ENCODE data around the gene CCR5AS.
A peak's percentile ranks its signal among the peaks of the same experiment; 100 is the strongest.

Gene CCR5AS

DNA sequence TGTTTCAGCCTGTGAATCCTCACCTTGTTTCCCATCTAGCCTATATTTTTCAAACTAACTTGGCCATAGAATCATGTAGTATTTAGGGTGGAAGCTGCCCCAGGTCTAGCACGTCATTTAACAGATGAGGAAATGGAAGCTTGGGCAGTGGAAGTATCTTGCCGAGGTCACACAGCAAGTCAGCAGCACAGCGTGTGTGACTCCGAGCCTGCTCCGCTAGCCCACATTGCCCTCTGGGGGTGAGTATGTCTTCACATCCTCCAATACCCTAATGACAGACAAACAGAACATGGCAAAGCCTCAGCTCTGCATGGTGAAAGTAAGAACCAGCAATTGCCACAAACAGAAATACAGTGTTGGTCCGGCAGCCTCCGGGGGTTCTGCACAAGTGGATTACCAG lies 38.3 kb downstream of the CCR5AS start:
- peak overlapping the region; percentile 69 for H3K27ac Mint-ChIP-seq
- H3K4me1 Mint-ChIP-seq (ENCODE audit: low read depth), result peaks cover 66% of the 10 kb centered on the region
- peaks cover 36% of the 10 kb centered on the region for H3K27me3 Mint-ChIP-seq
- peak; percentile 66 for DNase-seq
- H3K36me3 Mint-ChIP-seq (ENCODE audit: low read depth), result no peaks in the 10 kb centered on the region
- H3K9me3 Mint-ChIP-seq, result no peaks in the 10 kb centered on the region
- H3K4me3 Mint-ChIP-seq, result peak overlapping the region; percentile 16

DNA sequence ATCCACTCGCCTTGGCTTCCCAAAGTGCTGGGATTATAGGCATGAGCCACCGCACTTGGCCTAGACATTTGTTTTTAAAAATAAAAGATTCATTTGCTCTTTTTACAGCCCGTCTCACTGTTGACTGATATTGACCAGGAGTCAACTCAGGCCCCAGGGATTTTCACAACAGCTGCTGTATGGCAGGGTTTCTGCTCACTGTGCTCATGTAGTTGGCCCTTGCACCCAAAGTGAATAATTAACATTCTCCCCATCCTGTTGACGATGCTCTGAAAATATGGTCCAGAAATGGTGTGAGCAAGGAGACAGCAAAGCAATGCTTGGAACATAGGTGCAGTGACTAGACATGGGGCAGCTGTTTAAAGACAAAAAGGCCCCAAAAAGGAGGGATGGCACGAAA lies 39.1 kb downstream of the CCR5AS start:
- DNase-seq, result no peak
- H3K9me3 Mint-ChIP-seq, result no peaks in the 10 kb centered on the region
- H3K4me3 Mint-ChIP-seq, result no peak overlapping the region
- no peak overlapping the region for H3K27ac Mint-ChIP-seq
- H3K36me3 Mint-ChIP-seq (ENCODE audit: low read depth), result no peaks in the 10 kb centered on the region
- H3K27me3 Mint-ChIP-seq, result peaks cover 29% of the 10 kb centered on the region
- H3K4me1 Mint-ChIP-seq (ENCODE audit: low read depth), result peaks cover 62% of the 10 kb centered on the region

- Mint-ChIP-seq H3K4me3 (no peak overlapping the region), H3K4me1 (ENCODE audit: low read depth) (peaks cover 57% of the 10 kb centered on the region), H3K27ac (no peak overlapping the region), H3K27me3 (peaks cover 28% of the 10 kb centered on the region), H3K9me3 (no peaks in the 10 kb centered on the region), H3K36me3 (ENCODE audit: low read depth) (no peaks in the 10 kb centered on the region)
- DNase-seq, result no peak
Measured at GRCh38 chr3:46365737-46366524, 40.9 kb downstream of the CCR5AS start.

GRCh38 chr3:46365041-46365440 lies 41.8 kb downstream of the CCR5AS start:
- Mint-ChIP-seq H3K4me3 (no peak overlapping the region), H3K36me3 (ENCODE audit: low read depth) (no peaks in the 10 kb centered on the region), H3K9me3 (no peaks in the 10 kb centered on the region), H3K27ac (no peak overlapping the region), H3K4me1 (ENCODE audit: low read depth) (peaks cover 57% of the 10 kb centered on the region), H3K27me3 (peaks cover 28% of the 10 kb centered on the region)
- no peak for DNase-seq

DNA sequence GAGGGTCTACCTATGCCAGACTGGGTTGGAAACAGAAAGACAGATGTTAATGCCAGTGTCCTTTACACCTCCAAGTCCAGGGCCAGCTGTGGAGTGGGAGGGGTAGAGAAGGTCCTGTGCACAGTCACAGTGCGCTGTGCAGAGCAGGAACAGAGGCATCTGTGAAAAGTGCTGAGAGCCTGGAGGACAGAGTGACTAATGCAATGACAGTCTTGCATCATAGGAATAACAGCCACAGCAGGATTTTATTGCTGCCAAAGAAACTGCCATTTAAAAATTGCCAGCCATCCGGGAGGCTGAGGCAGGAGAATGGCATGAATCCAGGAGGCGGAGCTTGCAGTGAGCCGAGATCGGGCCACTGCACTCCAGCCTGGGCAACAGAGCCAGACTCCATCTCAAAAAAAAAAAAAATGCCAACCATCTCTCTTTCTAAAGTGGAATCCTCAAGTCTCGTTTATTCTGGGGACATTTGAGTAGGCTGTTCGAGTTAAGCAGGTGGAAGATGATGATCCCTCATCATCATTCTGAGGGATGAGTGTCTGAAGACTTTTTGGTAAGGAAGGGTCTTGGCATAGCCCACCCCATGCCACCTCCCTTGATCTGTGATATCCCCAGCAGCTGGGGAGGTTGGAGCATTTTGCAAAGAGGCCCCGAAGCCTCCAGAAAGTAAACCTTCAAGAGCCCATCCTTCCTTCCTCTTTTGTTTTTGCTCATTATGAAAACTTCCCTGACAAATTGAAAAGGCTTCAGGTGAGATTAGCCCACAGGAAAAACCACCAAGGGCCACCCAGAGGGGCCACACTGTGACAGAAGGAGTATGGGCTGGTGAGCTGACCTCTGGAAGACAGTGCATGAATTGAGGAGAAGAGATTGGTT lies 45.2 kb downstream of the CCR5AS start:
- no peak for DNase-seq
- peaks cover 58% of the 10 kb centered on the region for H3K4me1 Mint-ChIP-seq (ENCODE audit: low read depth)
- H3K27ac Mint-ChIP-seq, result peak overlapping the region; percentile 53
- no peak overlapping the region for H3K4me3 Mint-ChIP-seq
- no peaks in the 10 kb centered on the region for H3K36me3 Mint-ChIP-seq (ENCODE audit: low read depth)
- peaks cover 45% of the 10 kb centered on the region for H3K27me3 Mint-ChIP-seq
- no peaks in the 10 kb centered on the region for H3K9me3 Mint-ChIP-seq

DNA sequence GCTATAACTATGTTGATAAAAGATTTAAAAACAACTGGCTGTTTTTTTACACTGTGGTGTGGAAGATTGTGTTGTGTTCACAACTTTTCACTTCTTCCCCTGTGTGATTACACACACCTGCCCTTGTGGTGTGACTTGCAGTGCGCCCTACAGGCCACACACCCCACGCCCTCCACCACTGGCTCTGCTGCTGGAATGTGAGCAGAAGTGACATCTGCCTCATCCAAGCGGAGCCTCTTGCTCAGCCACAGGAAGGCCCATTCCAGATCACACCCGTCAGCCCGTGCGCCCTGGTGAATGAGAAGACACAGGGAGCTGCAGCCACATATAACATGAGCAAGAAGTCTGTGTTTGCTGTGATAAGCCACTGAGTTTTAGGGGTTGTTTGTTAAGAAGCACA lies 46.0 kb downstream of the CCR5AS start:
- Mint-ChIP-seq H3K27ac (peak overlapping the region; percentile 53), H3K4me3 (no peak overlapping the region), H3K9me3 (no peaks in the 10 kb centered on the region), H3K36me3 (ENCODE audit: low read depth) (no peaks in the 10 kb centered on the region), H3K4me1 (ENCODE audit: low read depth) (peaks cover 57% of the 10 kb centered on the region), H3K27me3 (peaks cover 45% of the 10 kb centered on the region)
- no peak for DNase-seq

- H3K9me3 Mint-ChIP-seq, result no peaks in the 10 kb centered on the region
- H3K27me3 Mint-ChIP-seq, result peaks cover 44% of the 10 kb centered on the region
- H3K36me3 Mint-ChIP-seq (ENCODE audit: low read depth), result no peaks in the 10 kb centered on the region
- no peak for DNase-seq
- peak overlapping the region; percentile 4 for H3K4me3 Mint-ChIP-seq
- H3K27ac Mint-ChIP-seq, result peak overlapping the region; percentile 92
- peaks cover 63% of the 10 kb centered on the region for H3K4me1 Mint-ChIP-seq (ENCODE audit: low read depth)
Measured at GRCh38 chr3:46359733-46360493, 47.0 kb downstream of the CCR5AS start.

DNA sequence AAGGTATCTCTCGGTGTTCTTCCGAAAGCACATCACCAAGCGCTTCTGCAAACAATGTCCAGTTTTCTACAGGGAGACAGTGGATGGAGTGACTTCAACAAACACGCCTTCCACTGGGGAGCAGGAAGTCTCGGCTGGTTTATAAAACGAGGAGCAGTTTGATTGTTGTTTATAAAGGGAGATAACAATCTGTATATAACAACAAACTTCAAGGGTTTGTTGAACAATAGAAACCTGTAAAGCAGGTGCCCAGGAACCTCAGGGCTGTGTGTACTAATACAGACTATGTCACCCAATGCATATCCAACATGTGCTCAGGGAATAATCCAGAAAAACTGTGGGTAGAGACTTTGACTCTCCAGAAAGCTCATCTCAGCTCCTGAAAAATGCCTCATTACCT lies 48.4 kb downstream of the CCR5AS start:
- Mint-ChIP-seq H3K36me3 (ENCODE audit: low read depth) (no peaks in the 10 kb centered on the region), H3K27me3 (peaks cover 45% of the 10 kb centered on the region), H3K4me1 (ENCODE audit: low read depth) (peaks cover 76% of the 10 kb centered on the region), H3K27ac (no peak overlapping the region), H3K4me3 (no peak overlapping the region), H3K9me3 (no peaks in the 10 kb centered on the region)
- no peak for DNase-seq

DNA sequence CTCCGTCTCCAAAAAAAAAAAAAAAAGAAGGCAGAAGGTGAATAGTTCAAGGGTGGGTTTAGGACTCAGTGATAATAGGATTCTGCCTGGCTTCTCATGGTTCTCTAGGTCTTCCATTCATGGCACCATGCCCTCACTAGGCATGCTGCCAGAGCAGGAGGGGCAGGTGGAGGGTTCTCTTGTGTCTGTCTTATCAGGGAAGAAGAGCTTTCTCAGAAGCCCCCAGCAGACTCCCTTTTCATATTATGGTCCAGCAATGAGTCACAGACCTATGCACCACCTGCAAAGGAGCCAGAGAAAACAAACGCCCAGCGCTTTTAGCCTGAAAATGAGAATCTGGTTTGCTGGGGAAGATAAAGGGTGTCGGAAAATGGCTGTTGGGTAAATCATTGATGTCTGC lies 50.0 kb downstream of the CCR5AS start:
- Mint-ChIP-seq H3K4me3 (no peak overlapping the region), H3K4me1 (ENCODE audit: low read depth) (peaks cover 85% of the 10 kb centered on the region), H3K36me3 (ENCODE audit: low read depth) (no peaks in the 10 kb centered on the region), H3K27ac (no peak overlapping the region), H3K27me3 (peaks cover 46% of the 10 kb centered on the region), H3K9me3 (no peaks in the 10 kb centered on the region)
- no peak for DNase-seq

GRCh38 chr3:46356276-46356675 lies 50.6 kb downstream of the CCR5AS start:
- DNase-seq, result no peak
- H3K4me1 Mint-ChIP-seq (ENCODE audit: low read depth), result peaks cover 87% of the 10 kb centered on the region
- no peak overlapping the region for H3K27ac Mint-ChIP-seq
- no peaks in the 10 kb centered on the region for H3K9me3 Mint-ChIP-seq
- no peaks in the 10 kb centered on the region for H3K36me3 Mint-ChIP-seq (ENCODE audit: low read depth)
- H3K4me3 Mint-ChIP-seq, result no peak overlapping the region
- H3K27me3 Mint-ChIP-seq, result peaks cover 53% of the 10 kb centered on the region

- no peak overlapping the region for H3K4me3 Mint-ChIP-seq
- peaks cover 63% of the 10 kb centered on the region for H3K27me3 Mint-ChIP-seq
- DNase-seq, result no peak
- H3K4me1 Mint-ChIP-seq (ENCODE audit: low read depth), result peaks cover 87% of the 10 kb centered on the region
- no peaks in the 10 kb centered on the region for H3K36me3 Mint-ChIP-seq (ENCODE audit: low read depth)
- H3K9me3 Mint-ChIP-seq, result no peaks in the 10 kb centered on the region
- no peak overlapping the region for H3K27ac Mint-ChIP-seq
Measured at GRCh38 chr3:46354984-46355383, 51.9 kb downstream of the CCR5AS start.

DNA sequence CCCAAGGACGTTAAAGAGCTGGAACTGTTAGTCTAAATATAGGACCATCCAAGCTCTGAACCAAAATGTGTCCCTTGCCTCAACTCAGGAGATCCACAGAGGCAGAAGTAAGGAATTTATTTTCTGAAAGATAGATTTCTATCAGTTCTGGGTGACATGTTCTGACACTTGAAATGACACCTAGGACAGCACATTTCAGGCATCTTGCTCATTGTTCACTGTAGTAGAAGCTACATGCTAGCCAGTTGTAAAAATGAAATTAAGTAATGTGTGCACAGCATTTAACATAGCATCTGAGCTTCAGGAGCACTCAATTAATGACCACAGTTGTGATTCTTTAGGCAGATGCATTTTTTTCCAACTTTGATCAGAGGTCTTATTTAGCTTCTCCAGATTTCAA lies 52.4 kb downstream of the CCR5AS start:
- H3K9me3 Mint-ChIP-seq, result no peaks in the 10 kb centered on the region
- peak overlapping the region; percentile 32 for H3K4me3 Mint-ChIP-seq
- H3K27me3 Mint-ChIP-seq, result peaks cover 63% of the 10 kb centered on the region
- no peak for DNase-seq
- H3K4me1 Mint-ChIP-seq (ENCODE audit: low read depth), result peaks cover 88% of the 10 kb centered on the region
- peak overlapping the region; percentile 85 for H3K27ac Mint-ChIP-seq
- no peaks in the 10 kb centered on the region for H3K36me3 Mint-ChIP-seq (ENCODE audit: low read depth)

DNA sequence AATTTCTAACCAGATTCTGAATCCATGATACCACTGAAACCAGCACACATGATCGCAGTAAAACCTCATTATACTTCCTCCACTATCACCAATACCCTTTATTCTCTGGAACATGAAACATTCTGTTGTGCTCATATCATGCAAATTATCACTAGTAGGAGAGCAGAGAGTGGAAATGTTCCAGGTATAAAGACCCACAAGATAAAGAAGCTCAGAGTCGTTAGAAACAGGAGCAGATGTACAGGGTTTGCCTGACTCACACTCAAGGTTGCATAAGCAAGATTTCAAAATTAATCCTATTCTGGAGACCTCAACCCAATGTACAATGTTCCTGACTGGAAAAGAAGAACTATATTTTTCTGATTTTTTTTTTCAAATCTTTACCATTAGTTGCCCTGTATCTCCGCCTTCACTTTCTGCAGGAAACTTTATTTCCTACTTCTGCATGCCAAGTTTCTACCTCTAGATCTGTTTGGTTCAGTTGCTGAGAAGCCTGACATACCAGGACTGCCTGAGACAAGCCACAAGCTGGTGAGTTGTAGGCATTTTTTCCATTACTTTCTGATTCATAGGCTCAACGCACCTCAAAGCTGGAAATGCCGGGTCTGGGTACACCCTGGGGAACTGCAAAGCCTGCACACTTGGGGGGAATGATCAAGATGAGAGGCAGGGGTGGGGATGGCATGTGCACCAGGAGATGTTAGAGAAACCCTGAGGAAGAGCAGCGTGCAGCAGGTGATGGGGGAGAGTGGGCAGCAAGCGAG lies 53.0 kb downstream of the CCR5AS start, which contains the start of gene CCR2:
Gene CCR2, plus strand, starts transcription at position 465 of the 764 bp plus-strand sequence. CDS start 3,417 bp downstream, outside the sequence.
- H3K4me3 Mint-ChIP-seq, result peak within 1 kb of the TSS; percentile 32
- H3K4me1 Mint-ChIP-seq (ENCODE audit: low read depth), result peaks cover 89% of the 10 kb centered on the region
- peaks cover 61% of the 10 kb centered on the region for H3K27me3 Mint-ChIP-seq
- no peak for DNase-seq
- H3K36me3 Mint-ChIP-seq (ENCODE audit: low read depth), result no peaks in the 10 kb centered on the region
- peak within 1 kb of the TSS; percentile 85 for H3K27ac Mint-ChIP-seq
- peaks cover under 1% of the 10 kb centered on the region for H3K9me3 Mint-ChIP-seq

GRCh38 chr3:46353090-46353489 lies 53.8 kb downstream of the CCR5AS start:
- DNase-seq, result no peak
- Mint-ChIP-seq H3K4me3 (no peak overlapping the region), H3K27me3 (peaks cover 56% of the 10 kb centered on the region), H3K9me3 (peaks cover 5% of the 10 kb centered on the region), H3K36me3 (ENCODE audit: low read depth) (no peaks in the 10 kb centered on the region), H3K27ac (no peak overlapping the region), H3K4me1 (ENCODE audit: low read depth) (peaks cover 88% of the 10 kb centered on the region)

All from activated T-cell treated with anti-CD3 and anti-CD28 coated beads, Interleukin-2, amount 50 U/mL, for 24 hours (primary cell).